Nucleus accumbens (tissue), 56 donors: ENCODE results near the gene TRUB2.
A peak's percentile ranks its signal among the peaks of the same experiment; 100 is the strongest.
"Not testable (repeated sequence)": the region's sequence is repeated elsewhere in the genome, so short reads cannot be mapped to it uniquely, and the experiment has no call there.

Experiments used
- DNase-seq, 56 donors: peaks; one replicate each; lab custom pipeline; 2025; lab: John Stamatoyannopoulos, UW

TRUB2 gene

GRCh38 chr9:128342971-128343680 is 20.9 kb upstream of the TRUB2 start:
- no peak for DNase-seq

GRCh38 chr9:128341435-128341849 is 19.2 kb upstream of the TRUB2 start:
- DNase-seq, result peak in 40 of 56 donors; percentile 2 to 65 (median 20)

- peak in 8 of 56 donors; percentile 24 to 57 (median 42) for DNase-seq
Measured at GRCh38 chr9:128340691-128341434, 18.6 kb upstream of the TRUB2 start.

- peak in 51 of 56 donors; percentile 8 to 81 (median 53) for DNase-seq
Measured at GRCh38 chr9:128339761-128340690, 17.8 kb upstream of the TRUB2 start, which contains the start of gene SLC27A4. Gene SLC27A4, plus strand, starts transcription at chr9:128340527. Its CDS starts 2,606 bp downstream, at chr9:128343133.

- DNase-seq, result not testable (repeated sequence)
Measured at GRCh38 chr9:128338852-128339614, 16.8 kb upstream of the TRUB2 start.

- DNase-seq, result no peak
Measured at GRCh38 chr9:128337936-128338335, 15.7 kb upstream of the TRUB2 start.

GRCh38 chr9:128335914-128336313 is 13.7 kb upstream of the TRUB2 start:
- no peak for DNase-seq

GRCh38 chr9:128335161-128335560 is 12.9 kb upstream of the TRUB2 start:
- DNase-seq, result no peak

GRCh38 chr9:128333451-128333869 is 11.2 kb upstream of the TRUB2 start:
- DNase-seq, result no peak

GRCh38 chr9:128325629-128326028 is 3.4 kb upstream of the TRUB2 start:
- DNase-seq, result no peak

- DNase-seq, result no peak
Measured at GRCh38 chr9:128324401-128324800, 2.2 kb upstream of the TRUB2 start.

- DNase-seq, result no peak
Measured at GRCh38 chr9:128323791-128324190, 1.5 kb upstream of the TRUB2 start.

GRCh38 chr9:128323212-128323730 is 1.0 kb upstream of the TRUB2 start:
- DNase-seq, result no peak

- DNase-seq, result no peak
Measured at GRCh38 chr9:128321879-128322403, 306 bp downstream of the TRUB2 start.

- no peak for DNase-seq
Measured at GRCh38 chr9:128321343-128321742, 904 bp downstream of the TRUB2 start.

- DNase-seq, result no peak
Measured at GRCh38 chr9:128317629-128318028, 4.6 kb downstream of the TRUB2 start.

- DNase-seq, result peak in 54 of 56 donors; percentile 33 to 97 (median 89)
Measured at GRCh38 chr9:128316421-128316820, 5.8 kb downstream of the TRUB2 start.

- no peak for DNase-seq
Measured at GRCh38 chr9:128314697-128315096, 7.5 kb downstream of the TRUB2 start.

GRCh38 chr9:128310461-128310860 is 11.8 kb downstream of the TRUB2 start:
- peak in 3 of 56 donors; percentile 9 to 25 (median 19) for DNase-seq
